GM21390 (cell line): Measurements from ENCODE around the gene VPS26C.
"Not testable (repeated sequence)": the region's sequence is repeated elsewhere in the genome, so short reads cannot be mapped to it uniquely, and the experiment has no call there.

Experiments
- ATAC-seq: cut with Tn5 transposase; IDR thresholded peaks from one replicate; pipeline ENCODE4 v1.9.1; 2021; ENCODE audit not compliant: unreplicated experiment

VPS26C gene

GRCh38 chr21:37231671-37232070, 35.5 kb downstream of the VPS26C start:
- ATAC-seq = no peak

- no peak for ATAC-seq
Observed at GRCh38 chr21:37231249-37231645, 35.9 kb downstream of the VPS26C start.

GRCh38 chr21:37230632-37231248, 36.4 kb downstream of the VPS26C start:
- no peak for ATAC-seq

- no peak for ATAC-seq
Observed at GRCh38 chr21:37228003-37228400, 39.1 kb downstream of the VPS26C start.

- ATAC-seq = no peak
Observed at GRCh38 chr21:37227071-37228002, 39.8 kb downstream of the VPS26C start.

GRCh38 chr21:37226041-37226920, 40.9 kb downstream of the VPS26C start:
- no peak for ATAC-seq

- ATAC-seq = no peak
Observed at GRCh38 chr21:37224861-37225839, 42.0 kb downstream of the VPS26C start.

GRCh38 chr21:37223804-37224345, 43.3 kb downstream of the VPS26C start:
- no peak for ATAC-seq

- ATAC-seq = not testable (repeated sequence)
Observed at GRCh38 chr21:37222248-37222647, 44.9 kb downstream of the VPS26C start.

GRCh38 chr21:37220981-37221664, 46.0 kb downstream of the VPS26C start:
- peak; percentile 81 for ATAC-seq

- ATAC-seq = peak; percentile 40
Observed at GRCh38 chr21:37220433-37220980, 46.6 kb downstream of the VPS26C start.

- ATAC-seq = no peak
Observed at GRCh38 chr21:37219761-37220432, 47.2 kb downstream of the VPS26C start.

GRCh38 chr21:37214952-37215351, 52.2 kb downstream of the VPS26C start:
- ATAC-seq = no peak

- no peak for ATAC-seq
Observed at GRCh38 chr21:37210799-37211198, 56.3 kb downstream of the VPS26C start.

GRCh38 chr21:37210130-37210529, 57.0 kb downstream of the VPS26C start:
- ATAC-seq = no peak

GRCh38 chr21:37208741-37209225, 58.4 kb downstream of the VPS26C start:
- peak; percentile 24 for ATAC-seq

- ATAC-seq = peak; percentile 67
Observed at GRCh38 chr21:37208056-37208721, 58.9 kb downstream of the VPS26C start.
